ENCODE results near the gene ICAM5.

The ICAM5 gene

DNA sequence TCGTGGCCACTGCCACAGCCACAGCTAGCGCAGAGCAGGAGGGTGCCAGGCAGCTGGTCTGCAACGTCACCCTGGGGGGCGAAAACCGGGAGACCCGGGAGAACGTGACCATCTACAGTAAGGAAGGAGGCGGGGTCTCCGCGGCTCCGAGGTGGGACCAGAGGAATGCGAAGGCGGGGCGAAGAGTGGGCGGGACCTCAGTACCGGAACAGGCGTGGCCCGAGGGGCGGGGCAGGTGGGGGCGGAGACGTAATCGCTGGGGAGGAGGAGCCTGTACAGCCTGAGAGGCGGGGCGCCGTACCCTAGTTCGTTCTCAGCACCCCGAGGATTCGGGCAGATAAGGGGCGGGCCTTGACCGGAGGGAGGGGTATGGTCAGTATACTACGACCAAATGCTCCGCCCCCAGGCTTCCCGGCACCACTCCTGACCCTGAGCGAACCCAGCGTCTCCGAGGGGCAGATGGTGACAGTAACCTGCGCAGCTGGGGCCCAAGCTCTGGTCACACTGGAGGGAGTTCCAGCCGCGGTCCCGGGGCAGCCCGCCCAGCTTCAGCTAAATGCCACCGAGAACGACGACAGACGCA lies 2.5 kb downstream of the ICAM5 start:
- DNase-seq: no peak

DNA sequence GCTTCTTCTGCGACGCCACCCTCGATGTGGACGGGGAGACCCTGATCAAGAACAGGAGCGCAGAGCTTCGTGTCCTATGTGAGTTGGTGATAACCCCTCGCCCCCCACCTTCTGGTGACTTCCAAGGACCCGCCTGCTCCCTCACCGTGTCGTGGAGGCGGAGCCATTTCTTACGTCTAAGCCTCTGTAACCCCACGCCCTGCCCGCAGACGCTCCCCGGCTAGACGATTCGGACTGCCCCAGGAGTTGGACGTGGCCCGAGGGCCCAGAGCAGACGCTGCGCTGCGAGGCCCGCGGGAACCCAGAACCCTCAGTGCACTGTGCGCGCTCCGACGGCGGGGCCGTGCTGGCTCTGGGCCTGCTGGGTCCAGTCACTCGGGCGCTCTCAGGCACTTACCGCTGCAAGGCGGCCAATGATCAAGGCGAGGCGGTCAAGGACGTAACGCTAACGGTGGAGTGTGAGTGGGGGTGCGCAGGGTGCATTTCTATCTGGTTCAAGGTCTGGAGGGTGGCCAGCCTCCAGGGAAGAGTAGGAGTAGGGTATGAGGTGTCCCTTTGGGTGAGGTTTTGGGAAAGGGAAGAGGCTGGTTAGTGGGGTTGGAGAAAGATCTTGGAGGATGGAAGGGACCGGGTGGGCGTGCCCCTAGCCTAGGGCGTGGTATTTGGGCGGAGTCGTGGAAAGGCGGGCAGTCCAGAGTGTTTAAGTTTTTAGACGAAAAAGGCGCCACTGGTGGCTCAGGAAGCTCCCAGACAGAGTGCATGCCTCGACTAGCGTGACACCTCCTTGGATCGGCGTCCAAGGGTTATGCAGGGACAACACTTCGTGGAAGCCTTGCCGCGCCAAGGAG lies 3.3 kb downstream of the ICAM5 start:
- DNase-seq: no peak

DNA sequence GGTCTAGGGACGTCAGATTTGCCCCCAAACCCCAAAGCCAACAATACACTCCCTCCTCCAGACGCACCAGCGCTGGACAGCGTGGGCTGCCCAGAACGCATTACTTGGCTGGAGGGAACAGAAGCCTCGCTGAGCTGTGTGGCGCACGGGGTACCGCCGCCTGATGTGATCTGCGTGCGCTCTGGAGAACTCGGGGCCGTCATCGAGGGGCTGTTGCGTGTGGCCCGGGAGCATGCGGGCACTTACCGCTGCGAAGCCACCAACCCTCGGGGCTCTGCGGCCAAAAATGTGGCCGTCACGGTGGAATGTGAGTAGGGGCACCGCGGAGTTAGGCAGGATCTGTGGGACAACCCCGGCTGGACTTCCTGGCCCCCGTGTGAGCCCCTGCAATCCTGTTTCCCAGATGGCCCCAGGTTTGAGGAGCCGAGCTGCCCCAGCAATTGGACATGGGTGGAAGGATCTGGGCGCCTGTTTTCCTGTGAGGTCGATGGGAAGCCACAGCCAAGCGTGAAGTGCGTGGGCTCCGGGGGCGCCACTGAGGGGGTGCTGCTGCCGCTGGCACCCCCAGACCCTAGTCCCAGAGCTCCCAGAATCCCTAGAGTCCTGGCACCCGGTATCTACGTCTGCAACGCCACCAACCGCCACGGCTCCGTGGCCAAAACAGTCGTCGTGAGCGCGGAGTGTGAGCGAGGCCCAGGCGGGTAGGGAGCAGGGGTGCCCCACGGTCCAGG lies 4.0 kb downstream of the ICAM5 start:
- no peak for DNase-seq

DNA sequence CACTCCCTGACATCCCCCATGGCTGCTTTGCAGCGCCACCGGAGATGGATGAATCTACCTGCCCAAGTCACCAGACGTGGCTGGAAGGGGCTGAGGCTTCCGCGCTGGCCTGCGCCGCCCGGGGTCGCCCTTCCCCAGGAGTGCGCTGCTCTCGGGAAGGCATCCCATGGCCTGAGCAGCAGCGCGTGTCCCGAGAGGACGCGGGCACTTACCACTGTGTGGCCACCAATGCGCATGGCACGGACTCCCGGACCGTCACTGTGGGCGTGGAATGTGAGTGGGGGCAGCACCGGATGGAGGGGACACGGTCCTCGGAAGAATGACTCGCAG lies 4.6 kb downstream of the ICAM5 start:
- no peak for DNase-seq

DNA sequence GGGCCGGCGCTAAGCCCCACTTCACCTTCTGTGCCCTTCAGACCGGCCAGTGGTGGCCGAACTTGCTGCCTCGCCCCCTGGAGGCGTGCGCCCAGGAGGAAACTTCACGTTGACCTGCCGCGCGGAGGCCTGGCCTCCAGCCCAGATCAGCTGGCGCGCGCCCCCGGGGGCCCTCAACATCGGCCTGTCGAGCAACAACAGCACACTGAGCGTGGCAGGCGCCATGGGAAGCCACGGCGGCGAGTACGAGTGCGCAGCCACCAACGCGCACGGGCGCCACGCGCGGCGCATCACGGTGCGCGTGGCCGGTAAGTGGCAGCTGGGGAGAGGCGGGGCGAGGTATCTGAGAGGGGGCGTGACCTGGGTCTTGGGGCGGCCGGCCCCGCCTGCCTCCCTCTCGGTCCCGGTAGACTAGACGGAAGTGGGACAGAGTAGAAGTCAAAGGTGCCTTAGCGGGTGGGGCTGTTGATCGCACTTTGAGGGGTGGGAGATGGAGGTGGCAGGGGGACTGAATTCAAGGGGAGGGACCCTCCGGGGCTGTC lies 5.6 kb downstream of the ICAM5 start:
- DNase-seq: no peak

DNA sequence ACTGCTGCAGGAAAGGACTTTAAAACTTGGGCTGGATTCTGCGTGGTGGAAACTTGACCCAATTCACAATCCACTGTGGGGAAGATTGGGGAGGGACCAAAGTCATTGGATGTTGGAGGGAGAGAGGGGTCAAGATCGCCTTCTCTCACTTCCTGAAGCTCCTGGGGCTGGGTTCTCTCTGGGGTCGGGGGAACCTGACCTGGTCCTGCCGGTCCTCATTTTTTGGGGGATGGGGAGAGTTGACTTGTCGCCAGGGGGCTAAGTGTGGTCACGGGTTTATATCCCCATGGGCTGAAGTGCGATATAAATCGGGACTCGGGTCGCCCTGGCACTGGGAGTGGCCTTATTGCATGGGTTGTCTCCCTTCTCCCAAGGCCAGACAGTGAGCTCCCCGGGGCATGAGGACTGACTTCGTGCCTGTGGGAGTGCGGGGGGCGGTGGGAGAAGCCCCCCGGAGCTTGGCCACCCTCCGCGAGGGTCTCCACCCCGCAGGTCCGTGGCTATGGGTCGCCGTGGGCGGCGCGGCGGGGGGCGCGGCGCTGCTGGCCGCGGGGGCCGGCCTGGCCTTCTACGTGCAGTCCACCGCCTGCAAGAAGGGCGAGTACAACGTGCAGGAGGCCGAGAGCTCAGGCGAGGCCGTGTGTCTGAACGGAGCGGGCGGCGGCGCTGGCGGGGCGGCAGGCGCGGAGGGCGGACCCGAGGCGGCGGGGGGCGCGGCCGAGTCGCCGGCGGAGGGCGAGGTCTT lies 6.3 kb downstream of the ICAM5 start:
- no peak for DNase-seq

DNA sequence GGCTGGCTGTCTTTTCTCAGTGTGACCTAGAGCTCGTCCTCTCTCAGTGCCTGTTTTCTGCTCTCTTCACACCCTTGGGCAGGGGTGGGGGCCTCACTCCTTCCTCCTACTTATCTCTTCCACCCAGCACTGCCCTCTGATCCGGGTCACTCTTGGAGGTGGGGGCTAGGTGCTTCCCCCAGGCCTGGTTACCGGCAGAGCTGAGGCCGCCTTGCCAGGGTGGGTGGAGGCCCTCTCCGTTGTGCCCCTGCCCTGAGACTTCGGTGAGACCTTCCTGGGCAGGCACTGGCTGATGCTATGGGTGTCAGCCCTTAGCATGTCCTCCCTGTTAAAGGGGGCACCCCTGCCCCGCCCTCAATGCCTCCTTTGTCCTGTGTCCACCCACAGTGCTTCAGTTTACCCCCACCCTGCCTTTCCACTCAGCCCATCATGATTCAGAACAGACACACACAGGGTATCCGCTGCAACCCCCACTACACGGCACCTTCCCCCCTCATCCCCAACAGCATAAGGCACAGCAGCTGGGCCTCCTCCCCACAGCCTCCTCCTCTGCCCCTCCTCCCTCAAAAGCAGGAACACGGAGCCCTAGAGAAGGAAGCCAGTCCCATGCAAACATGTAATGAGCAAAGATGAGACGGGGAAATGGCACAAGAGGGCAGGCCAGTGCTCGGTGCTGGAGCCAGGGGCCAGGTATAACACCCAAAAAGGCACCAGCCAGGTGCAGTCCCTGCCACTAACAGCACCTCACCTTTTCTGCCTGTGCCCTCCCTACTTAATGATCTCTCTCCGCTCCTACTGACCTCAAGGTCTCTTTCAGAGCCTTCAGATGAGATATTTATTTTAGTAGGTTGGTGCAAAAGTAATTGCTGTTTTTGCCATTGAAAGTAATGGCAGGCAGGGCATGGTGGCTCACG lies 10.1 kb downstream of the ICAM5 start:
- DNase-seq: no peak

DNA sequence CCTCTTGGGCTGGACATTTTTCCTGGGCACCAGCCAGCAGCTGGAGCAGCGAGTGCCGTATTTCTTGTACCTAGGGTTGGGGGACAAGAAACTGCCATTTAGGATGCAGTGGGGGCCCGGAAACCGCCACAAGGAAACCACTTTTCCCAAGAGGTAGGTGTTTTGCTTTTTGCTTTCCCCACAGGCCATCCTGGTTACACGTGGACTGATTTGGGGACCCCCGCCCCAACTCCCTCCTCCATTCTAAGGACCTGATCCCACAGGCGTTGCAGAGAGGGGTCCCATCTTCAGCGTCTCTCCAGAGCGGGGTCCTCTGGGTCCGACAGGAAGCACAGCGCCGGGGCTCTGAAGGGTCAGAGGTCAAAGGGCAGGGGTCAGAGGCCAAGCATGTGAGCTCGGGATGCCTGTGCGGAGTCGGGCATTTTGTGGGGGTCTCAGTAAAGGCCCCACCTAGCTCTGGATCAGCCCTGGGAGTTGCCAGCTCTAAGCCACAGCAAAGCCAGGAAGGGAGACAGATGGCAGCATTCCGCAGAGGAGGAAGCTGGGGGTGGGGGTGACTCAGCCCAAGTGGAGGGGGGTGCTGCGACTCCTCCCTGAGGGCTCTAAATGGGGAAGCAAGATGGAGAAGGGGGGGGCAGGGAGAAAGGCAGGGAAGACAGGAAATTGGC lies 15.5 kb downstream of the ICAM5 start:
- DNase-seq: no peak

DNA sequence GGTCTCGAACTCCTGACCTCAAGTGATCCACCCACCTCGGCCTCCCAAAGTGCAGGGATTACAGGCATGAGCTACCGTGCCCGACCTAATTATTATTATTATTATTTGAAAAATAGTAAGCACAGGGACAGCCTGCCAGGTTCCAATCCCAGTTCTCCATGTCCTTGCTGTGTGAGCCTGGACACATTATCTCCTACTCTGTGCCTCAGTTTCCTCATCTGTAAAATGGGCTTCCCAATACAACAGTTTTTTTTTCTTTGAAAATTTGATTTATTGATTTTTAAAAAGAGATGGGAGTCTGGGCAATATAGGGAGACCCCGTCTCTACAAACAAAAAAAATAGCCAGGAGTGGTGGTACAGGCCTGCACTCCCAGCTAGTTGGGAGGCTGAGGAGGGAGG lies 16.6 kb downstream of the ICAM5 start:
- DNase-seq: no peak

DNA sequence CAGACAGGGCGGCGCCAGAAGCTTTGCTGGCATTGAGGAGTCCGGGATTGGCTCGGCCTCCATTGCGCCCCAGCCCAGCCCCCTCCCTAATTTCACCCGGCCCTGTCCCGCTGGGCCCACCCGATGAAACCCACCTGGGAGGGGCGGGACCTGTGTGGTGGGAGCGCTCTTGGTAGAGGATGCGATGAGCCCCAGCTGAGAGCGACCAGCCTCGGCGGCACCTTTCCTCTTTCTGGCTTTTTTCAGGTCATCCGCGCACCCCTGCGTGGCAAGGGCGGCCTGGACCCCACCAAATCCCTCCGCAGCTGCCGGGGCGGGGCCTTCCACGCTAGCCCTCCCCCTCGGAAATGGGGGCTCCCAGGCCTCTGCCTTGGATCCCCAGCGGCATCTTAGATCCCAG lies 19.7 kb downstream of the ICAM5 start, which contains the start of gene ZGLP1:
TSS of gene ZGLP1 (minus strand) at position 393 of the 400 bp plus-strand sequence.
- no peak for DNase-seq

DNA sequence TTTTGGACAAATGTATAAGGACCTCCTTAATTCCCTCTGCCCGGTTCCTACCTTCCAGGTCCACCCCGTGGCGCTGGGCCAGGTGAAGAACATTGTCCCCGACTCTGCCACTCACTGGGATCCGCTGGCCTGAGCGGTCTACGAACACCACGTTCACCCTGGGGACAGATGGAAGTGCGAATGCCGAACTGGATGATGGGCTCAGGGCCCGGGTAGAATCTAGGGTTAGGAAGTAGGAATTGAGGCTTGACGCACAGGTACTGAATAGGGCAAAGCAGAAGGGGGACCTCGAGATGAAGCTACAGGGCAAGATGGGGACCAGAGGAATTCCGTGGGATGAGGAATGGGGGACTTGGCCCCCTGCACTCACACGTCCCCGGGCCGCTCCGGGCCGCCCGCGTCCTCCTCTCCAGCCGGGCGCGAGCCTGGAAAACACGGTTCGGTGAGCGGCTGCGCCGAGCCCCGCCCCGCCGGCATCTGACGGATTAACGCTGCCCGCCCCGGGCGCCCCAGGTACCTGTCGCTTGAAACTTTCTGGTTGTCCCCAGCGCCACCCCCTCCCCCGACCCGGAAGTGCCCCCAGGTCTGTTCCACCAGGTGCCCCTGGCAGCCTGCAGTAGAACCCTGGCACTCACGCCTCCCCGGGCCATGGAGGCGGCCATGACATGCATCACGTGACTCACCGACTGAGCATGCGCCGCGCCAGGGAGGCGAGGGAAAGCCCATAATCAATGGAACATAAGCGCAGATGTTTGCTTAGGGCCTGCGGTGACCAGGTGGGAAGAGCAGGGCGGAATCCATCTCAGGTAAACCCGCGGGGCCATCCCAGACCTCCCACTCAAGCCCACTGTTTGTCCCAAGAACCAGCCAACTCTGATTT lies 25.8 kb downstream of the ICAM5 start, which contains the start of gene FDX2:
TSS of gene FDX2 (minus strand) at position 681 of the 880 bp plus-strand sequence. CDS start at position 662, 19 bp downstream.
- peak; percentile 75 for DNase-seq

DNA sequence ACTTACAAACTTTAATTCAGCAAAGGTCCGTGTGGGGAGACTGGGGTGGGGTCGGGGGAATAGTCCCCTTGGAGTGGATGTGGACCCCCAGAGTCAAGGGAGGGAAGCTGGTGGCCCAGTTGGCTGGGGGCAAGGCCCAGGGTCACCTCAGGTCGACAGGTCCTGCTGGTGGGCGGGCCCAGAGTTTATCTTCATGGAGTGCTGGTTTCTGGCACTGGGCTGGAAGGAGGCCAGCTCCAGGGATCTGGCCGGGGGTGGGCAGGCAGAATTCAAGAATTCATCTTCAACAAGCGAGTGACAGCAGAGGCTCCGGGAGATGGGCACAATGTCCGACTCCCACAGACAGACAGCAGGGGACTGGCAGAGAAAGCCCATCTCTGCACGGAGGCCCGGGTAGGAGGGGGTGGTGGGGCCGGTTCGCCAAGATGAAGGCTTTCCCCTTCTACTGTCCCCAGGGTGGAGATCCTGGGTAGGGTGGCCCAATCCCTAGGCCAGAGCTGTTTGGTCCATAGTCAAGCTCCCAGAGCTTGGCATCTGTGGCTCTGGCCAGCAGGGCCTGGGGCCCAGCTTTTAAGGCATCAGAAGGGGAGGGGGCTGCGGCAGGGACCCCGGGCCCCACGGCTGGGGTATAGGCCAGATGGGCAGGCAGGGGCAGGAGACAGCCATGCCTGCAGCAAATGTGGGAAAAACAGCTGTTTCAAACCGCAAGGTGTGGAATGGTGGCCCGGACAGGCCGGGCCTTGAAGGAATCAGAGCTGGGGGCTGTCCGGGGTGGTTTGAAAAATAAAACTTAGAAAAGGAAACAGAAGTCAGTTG lies 26.7 kb downstream of the ICAM5 start:
- no peak for DNase-seq

DNA sequence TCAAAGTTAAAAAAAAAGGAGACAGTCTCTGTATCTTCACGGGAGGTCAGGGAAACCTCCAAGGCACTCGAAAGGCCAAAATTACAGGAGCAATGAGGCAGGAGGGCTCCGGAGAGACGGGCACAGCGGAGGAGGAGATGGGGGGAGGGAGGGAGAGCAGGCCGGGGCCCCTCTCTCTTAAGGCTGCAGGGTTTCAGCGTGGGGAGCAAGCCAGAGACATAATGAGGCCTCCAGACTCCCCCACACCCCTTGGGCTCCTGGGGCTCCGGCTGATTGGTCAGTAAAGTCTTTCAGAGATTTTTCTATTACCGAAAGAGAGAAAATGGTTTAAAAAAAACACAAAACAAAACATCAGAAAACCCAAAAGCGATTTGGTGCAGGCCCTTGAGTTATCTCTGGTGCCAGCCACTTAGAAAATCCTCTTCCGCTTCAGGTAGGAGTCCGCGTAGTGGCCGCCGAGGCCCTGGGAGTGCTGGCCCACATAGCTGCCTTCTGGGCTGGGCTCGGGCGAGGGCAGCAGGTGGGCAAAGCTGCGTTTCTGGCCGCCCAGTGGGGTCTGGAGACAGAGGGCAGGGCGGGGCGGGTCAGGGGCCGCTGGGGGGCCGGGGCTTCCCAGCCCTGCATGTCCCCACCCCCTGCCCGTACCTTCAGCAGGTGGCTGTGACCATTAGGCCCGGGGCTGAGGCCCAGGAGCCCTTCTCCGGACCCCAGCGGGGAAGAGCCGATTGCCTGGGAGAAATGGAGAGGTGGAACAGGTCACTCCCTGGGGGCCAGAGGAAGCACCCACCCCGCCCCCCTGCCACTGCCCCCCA lies 27.5 kb downstream of the ICAM5 start:
- DNase-seq: no peak

DNA sequence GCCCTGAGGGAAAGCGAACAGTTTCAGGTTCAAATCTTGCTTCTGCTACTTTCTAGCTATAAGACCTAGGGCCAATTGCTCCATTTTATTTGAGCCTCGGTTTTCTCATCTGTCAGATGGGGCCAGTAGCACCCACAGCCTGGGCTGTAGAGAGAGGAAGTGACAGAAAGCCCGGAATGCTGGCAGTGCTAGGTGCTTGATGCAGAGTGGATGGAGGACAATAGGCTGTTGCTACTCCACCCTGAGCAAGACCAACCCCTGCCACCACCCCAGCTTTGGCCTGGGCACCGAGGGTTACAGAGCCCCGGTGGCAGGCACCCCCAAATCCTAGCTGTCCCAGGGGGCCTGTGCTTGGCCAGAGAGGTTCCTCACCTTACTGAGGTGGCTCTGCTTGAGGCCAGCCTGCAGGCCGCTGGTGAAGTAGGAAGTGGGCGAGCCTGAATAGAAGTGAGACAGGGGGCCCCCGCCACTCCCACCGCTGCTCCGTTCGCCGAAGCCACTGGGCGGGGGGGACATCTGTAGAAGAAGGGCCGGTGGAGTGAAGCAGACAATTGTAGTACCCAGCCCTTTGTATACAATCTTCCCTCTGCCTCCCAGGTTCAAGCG lies 28.2 kb downstream of the ICAM5 start:
- DNase-seq: no peak

DNA sequence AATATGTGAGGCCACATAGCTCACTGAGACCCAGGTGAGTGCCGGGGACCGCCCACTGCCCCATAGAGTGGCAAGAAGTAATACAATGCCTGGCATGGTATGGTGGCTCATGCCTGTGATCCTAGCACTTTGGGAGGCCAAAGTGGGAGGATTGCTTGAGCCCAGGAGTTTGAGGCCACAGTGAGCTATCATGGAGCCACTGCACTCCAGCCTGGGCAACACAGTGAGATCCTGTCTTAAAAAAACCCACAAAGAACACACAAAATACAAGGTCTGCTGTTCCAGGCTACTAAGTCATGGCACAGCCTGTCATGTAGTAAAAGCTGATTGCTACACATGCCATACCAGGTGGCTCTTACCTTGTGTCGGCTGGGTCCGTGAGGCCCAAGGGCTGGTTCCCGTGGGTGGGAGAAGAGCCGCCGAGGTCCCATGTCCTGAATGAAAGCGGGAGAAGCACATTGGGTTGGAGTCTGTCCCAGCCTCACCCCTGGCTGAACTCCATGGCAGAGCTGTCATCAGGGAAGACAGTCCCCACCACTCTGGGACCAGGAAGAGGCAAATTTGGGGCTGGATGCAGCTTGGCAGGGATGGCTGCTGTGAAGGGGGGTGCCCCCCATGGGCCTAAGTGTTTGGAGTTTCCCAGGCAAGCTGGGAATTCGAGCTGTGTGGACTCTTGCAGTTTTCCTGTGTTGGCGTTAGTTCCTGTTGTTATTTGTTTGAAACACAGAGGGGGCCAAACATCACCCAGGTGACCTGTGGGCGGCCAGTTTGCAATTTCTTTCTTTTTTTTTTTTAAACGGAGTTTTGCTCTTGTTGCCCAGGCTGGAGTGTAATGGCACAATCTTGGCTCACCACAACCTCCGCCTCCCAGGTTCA lies 29.3 kb downstream of the ICAM5 start:
- DNase-seq: no peak

DNA sequence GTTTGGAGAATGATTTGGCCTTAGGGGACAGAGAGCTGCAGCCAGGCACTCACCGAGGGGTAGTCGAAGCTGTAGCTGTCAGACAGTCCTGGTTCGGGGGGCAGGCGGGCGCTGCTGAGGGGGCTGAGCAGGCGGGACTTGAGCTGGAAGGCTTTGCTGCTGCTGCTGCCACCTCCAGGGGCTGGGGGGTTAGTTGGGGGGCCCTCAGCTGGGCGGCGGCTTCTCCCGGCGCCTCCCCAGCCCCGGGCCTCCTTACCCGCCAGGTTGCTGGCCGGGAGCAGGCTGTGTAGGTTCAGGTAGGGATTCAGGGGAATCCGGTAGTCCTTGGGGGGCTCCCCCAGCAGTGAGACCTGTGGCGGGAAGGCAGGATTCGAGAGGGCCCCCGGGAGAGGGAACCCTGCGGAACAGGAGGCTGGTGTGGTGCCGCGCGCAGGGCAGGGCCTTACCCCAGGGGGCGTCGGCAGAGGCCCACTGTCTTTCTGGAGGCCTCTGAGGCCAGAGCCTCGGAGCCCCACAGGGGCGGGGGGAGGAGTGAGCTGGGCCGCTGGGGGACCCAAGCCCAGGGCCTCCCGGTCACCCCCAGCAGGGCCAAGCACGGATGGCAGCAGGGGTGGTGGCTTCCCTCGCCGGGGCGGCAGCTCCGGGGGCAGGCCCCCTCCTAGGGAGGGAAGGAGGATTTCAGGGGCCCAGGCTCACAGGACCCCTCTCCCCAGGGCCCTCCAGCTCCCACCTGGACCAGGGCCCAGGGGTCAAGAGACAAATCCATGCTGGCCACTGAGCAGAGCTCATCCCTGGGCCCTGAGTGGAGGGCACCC lies 31.1 kb downstream of the ICAM5 start:
- DNase-seq: no peak

Data from NCI-H524 treated with DMSO at 0.1 percent for 48 hours (cell line).